ENCODE results near the gene SELL.
"Not testable (repeated sequence)": the region's sequence is repeated elsewhere in the genome, so short reads cannot be mapped to it uniquely, and the experiment has no call there.

SELL gene

DNA sequence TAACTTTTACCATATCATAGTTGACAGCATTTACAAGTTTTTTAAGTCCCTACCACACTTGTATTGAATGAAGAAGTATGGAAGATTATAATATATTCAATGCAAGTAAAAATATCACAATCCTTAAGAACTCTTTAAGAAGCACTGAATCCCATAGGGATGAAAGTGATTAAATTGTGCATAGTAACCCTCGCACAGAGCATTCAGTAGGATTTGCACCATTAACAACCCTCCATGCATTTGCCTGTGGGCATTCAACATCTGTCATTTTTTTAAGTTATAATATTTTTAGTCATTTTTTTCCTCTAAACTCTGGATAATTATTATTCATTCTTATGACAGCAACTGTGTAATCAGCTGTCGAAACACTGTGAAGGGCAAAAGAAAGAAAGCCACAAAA, 12.3 kb upstream of the SELL start:
- TF ChIP-seq, protein P1, sequence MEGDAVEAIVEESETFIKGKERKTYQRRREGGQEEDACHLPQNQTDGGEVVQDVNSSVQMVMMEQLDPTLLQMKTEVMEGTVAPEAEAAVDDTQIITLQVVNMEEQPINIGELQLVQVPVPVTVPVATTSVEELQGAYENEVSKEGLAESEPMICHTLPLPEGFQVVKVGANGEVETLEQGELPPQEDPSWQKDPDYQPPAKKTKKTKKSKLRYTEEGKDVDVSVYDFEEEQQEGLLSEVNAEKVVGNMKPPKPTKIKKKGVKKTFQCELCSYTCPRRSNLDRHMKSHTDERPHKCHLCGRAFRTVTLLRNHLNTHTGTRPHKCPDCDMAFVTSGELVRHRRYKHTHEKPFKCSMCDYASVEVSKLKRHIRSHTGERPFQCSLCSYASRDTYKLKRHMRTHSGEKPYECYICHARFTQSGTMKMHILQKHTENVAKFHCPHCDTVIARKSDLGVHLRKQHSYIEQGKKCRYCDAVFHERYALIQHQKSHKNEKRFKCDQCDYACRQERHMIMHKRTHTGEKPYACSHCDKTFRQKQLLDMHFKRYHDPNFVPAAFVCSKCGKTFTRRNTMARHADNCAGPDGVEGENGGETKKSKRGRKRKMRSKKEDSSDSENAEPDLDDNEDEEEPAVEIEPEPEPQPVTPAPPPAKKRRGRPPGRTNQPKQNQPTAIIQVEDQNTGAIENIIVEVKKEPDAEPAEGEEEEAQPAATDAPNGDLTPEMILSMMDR (IDR thresholded peaks at IDR 0.05; ENCODE audit: low read depth, low read length): no peak
- TF ChIP-seq, protein P2, sequence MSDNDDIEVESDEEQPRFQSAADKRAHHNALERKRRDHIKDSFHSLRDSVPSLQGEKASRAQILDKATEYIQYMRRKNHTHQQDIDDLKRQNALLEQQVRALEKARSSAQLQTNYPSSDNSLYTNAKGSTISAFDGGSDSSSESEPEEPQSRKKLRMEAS (IDR thresholded peaks at IDR 0.05; ENCODE audit: low read depth, low read length): no peak
- TF ChIP-seq MYC (IDR thresholded peaks at IDR 0.05; ENCODE audit: low read depth, low read length): no peak
- no peak for TF ChIP-seq POLR2A (IDR thresholded peaks at IDR 0.05; ENCODE audit: extremely low read depth, insufficient read length)
- no peak overlapping the region for H3K4me3 ChIP-seq (ENCODE audit: low read depth, low read length)
- no peak for DNase-seq (ENCODE audit: low read depth)

DNA sequence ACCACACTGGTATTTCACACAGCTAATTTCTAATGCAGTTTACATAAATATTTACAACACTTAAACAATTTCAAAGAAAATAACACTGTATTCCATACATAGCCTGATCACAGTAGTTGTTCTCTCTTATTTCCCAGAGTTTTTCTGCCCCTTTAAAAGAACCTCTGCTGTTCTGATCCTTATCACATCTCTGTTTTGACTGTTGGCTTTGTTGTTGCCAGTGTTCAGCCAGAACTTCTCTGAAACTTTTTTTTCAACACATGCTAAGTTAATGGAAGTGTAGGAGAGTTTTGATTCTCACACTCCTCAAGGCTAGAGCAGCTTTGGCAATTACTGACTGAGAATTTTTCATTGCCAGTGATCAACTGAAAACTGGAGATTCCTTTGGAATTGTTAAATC, 11.4 kb upstream of the SELL start:
- no peak for DNase-seq (ENCODE audit: low read depth)
- TF ChIP-seq, protein P2 (IDR thresholded peaks at IDR 0.05; ENCODE audit: low read depth, low read length): no peak
- TF ChIP-seq, protein P1 (IDR thresholded peaks at IDR 0.05; ENCODE audit: low read depth, low read length): no peak
- TF ChIP-seq POLR2A (IDR thresholded peaks at IDR 0.05; ENCODE audit: extremely low read depth, insufficient read length): no peak
- no peak for TF ChIP-seq MYC (IDR thresholded peaks at IDR 0.05; ENCODE audit: low read depth, low read length)
- no peak overlapping the region for H3K4me3 ChIP-seq (ENCODE audit: low read depth, low read length)

DNA sequence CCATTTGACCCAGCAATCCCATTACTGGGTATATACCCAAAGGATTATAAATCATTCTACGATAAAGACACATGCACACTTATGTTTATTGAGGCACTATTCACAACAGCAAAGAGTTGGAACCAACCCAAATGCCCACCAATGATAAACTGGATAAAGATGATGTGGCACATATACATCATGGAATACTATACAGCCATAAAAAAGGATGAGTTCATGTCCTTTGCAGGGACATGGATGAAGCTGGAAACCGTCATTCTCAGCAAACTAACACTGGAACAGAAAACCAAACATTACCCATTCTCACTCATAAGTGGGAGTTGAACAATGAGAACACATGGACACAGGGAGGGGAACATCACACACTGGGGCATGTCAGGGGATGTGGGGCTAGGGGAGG, 3.7 kb upstream of the SELL start:
- H3K4me3 ChIP-seq (ENCODE audit: low read depth, low read length); DNase-seq (ENCODE audit: low read depth): not testable (repeated sequence)

DNA sequence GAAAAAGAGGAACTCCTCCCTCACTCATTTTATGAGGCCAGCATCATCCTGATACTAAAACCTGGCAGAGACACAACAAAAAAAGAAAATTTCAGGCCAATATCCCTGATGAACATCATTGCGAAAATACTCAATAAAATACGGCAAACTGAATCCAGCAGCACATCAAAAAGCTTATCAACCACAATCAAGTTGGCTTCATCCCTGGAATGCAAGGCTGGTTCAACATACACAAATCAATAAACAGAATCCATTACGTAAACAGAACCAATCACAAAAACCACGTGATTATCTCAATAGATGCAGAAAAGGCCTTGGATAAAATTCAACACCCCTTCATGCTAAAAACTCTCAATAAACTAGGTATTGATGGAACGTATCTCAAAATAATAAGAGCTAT, 1.7 kb upstream of the SELL start:
- not testable (repeated sequence) for H3K4me3 ChIP-seq (ENCODE audit: low read depth, low read length); DNase-seq (ENCODE audit: low read depth)

DNA sequence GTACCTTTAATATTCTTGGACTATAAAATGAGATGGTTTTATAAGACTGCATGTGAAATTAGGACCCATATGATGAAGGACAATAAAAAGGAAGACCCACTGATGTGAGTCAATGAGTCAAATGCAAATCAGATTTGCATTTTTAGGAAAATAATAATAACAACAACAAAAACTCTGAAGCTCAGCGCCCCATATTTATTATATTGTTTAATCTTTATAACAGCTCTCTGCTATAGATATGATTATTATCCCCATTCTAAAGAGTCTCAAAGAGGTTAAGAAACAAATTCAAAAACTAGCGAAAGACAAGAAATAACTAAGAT, 850 bp upstream of the SELL start:
- DNase-seq (ENCODE audit: low read depth): no peak
- TF ChIP-seq, protein P2 (IDR thresholded peaks at IDR 0.05; ENCODE audit: low read depth, low read length): no peak
- TF ChIP-seq, protein P1 (IDR thresholded peaks at IDR 0.05; ENCODE audit: low read depth, low read length): no peak
- TF ChIP-seq MYC (IDR thresholded peaks at IDR 0.05; ENCODE audit: low read depth, low read length) (no peak), POLR2A (IDR thresholded peaks at IDR 0.05; ENCODE audit: extremely low read depth, insufficient read length) (no peak)
- no peak overlapping the region for H3K4me3 ChIP-seq (ENCODE audit: low read depth, low read length)

DNA sequence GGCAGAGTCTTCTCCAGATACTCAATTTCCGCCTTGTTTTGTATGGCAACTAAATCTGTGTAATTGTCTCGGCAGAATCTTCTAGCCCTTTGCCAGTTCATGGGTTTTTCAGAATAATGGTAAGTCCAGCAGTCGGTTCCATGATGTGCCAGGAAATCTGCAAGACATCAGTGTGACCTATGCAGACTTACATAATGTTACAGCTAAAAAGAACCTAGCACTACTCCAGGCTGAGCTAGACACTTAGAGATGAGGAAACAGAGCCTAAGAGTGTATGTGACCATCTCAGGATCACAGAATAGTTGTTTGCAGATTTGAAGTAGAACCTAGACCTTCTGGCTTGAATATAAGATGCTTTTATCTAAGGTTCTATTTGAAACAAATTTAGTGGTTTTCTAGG, 2.8 kb downstream of the SELL start:
- no peak for DNase-seq (ENCODE audit: low read depth)
- H3K4me3 ChIP-seq (ENCODE audit: low read depth, low read length): no peak overlapping the region
- TF ChIP-seq, protein P2 (IDR thresholded peaks at IDR 0.05; ENCODE audit: low read depth, low read length): no peak

DNA sequence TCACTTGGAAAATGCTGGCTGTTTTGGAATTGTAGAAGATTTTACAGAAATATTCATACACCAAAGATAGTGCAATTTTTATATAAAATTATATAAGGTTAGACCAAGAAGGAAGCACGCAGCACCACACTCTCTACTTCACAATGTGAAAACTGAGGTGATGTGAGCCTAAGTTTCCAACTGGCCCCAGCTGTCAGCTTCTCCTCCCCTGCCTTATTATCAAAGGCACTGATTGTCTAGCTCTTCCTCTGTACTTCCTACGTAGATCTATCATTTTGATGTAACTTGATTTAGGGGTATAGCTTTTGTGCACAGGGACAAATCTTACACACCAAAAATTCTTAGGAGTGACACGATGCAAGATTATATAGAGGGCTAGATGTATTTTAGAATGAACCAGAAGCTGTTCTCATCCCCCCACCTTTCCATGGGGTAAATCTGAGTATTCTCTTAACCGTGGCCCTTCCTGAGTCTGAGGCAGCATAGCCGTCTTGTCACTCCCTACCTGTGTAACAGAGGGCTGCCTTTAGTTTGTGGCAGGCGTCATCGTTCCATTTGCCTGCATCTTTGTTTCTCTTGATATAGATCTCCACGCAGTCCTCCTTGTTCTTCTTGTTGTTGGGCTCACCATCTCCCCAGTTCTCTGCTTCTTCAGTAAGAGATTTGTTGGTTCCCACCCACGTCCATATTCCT, 3.4 kb downstream of the SELL start:
- DNase-seq (ENCODE audit: low read depth): no peak
- TF ChIP-seq, protein P1 (IDR thresholded peaks at IDR 0.05; ENCODE audit: low read depth, low read length): no peak
- TF ChIP-seq MYC (IDR thresholded peaks at IDR 0.05; ENCODE audit: low read depth, low read length) (no peak), POLR2A (IDR thresholded peaks at IDR 0.05; ENCODE audit: extremely low read depth, insufficient read length) (no peak)
- TF ChIP-seq, protein P2 (IDR thresholded peaks at IDR 0.05; ENCODE audit: low read depth, low read length): no peak
- H3K4me3 ChIP-seq (ENCODE audit: low read depth, low read length): no peak overlapping the region
